GM18505 (cell line): ENCODE data around the gene MICAL3.

Source experiments
- ATAC-seq: cut with Tn5 transposase; IDR thresholded peaks from one replicate; pipeline ENCODE4 v1.9.1; 2021; ENCODE audit not compliant: unreplicated experiment
- POLR2A ChIP-seq: IDR thresholded peaks from 4 replicates; pipeline ENCODE4 v1.6.1; 2011; ENCODE audit warnings: borderline replicate concordance; ENCODE audit not compliant: insufficient read depth, insufficient read length; ENCODE audit errors: extremely low read depth

MICAL3 gene

GRCh38 chr22:17841836-17842235 is 182.5 kb downstream of the MICAL3 start:
- ATAC-seq: no peak

GRCh38 chr22:17838180-17838865 is 186.0 kb downstream of the MICAL3 start:
- TF ChIP-seq POLR2A: no peak
- ATAC-seq: no peak

More at GRCh38 chr22:17841836-17842235, 182.5 kb downstream of the MICAL3 start:
- no peak for TF ChIP-seq POLR2A

- no peak for ATAC-seq
- TF ChIP-seq POLR2A: no peak
These were observed 187.2 kb downstream of the MICAL3 start for GRCh38 chr22:17836992-17837742.

GRCh38 chr22:17835256-17835655 is 189.1 kb downstream of the MICAL3 start:
- no peak for TF ChIP-seq POLR2A
- no peak for ATAC-seq

GRCh38 chr22:17833489-17833888 is 190.9 kb downstream of the MICAL3 start:
- no peak for TF ChIP-seq POLR2A
- no peak for ATAC-seq

GRCh38 chr22:17832665-17833064 is 191.7 kb downstream of the MICAL3 start:
- ATAC-seq: no peak
- TF ChIP-seq POLR2A: no peak

- TF ChIP-seq POLR2A: no peak
These were observed 192.7 kb downstream of the MICAL3 start for GRCh38 chr22:17831501-17832251.

GRCh38 chr22:17830043-17830961 is 194.1 kb downstream of the MICAL3 start:
- ATAC-seq: no peak

More at GRCh38 chr22:17831501-17832251, 192.7 kb downstream of the MICAL3 start:
- no peak for ATAC-seq

GRCh38 chr22:17829695-17830042 is 194.7 kb downstream of the MICAL3 start:
- no peak for TF ChIP-seq POLR2A
- no peak for ATAC-seq

More at GRCh38 chr22:17830043-17830961, 194.1 kb downstream of the MICAL3 start:
- TF ChIP-seq POLR2A: no peak

- no peak for TF ChIP-seq POLR2A
- ATAC-seq: no peak
These were observed 195.8 kb downstream of the MICAL3 start for GRCh38 chr22:17828502-17829080.

- no peak for TF ChIP-seq POLR2A
These were observed 196.9 kb downstream of the MICAL3 start for GRCh38 chr22:17827466-17827865.

GRCh38 chr22:17825876-17826550 is 198.3 kb downstream of the MICAL3 start:
- TF ChIP-seq POLR2A: no peak

More at GRCh38 chr22:17827466-17827865, 196.9 kb downstream of the MICAL3 start:
- ATAC-seq: no peak

GRCh38 chr22:17824457-17824856 is 199.9 kb downstream of the MICAL3 start:
- no peak for TF ChIP-seq POLR2A
- ATAC-seq: no peak

More at GRCh38 chr22:17825876-17826550, 198.3 kb downstream of the MICAL3 start:
- ATAC-seq: no peak
